HFFc6 (cell line): Measurements from ENCODE around the gene CCDC180. TPM values are rescaled to one million over a fixed set of nuclear protein-coding genes. Genes with fewer than 3 reads are reported as not detected.

ENCODE experiments used
- DNase-seq: peaks from one replicate; pipeline ENCODE4 v3.0.0-alpha.2; 2018
- H3K27ac Mint-ChIP-seq: 2 replicates; pipeline ENCODE4 v1.8.0; 2020; ENCODE audit warnings: mild to moderate bottlenecking, mixed read lengths
- H3K27me3 Mint-ChIP-seq: 2 replicates; pipeline ENCODE4 v1.8.0; 2021; ENCODE audit warnings: mild to moderate bottlenecking, moderate library complexity, mixed read lengths; ENCODE audit not compliant: insufficient read depth
- H3K36me3 Mint-ChIP-seq: 2 replicates; pipeline ENCODE4 v1.8.0; 2021; ENCODE audit warnings: low read depth, mixed read lengths
- H3K4me1 Mint-ChIP-seq: 2 replicates; pipeline ENCODE4 v1.8.0; 2020; ENCODE audit warnings: low read depth, mixed read lengths
- H3K4me3 Mint-ChIP-seq: 2 replicates; pipeline ENCODE4 v1.8.0; 2020; ENCODE audit warnings: mild to moderate bottlenecking, moderate library complexity, mixed read lengths
- H3K9me3 Mint-ChIP-seq: 2 replicates; pipeline ENCODE4 v1.8.0; 2020; ENCODE audit warnings: mild to moderate bottlenecking, mixed read lengths
- total RNA-seq, 6 experiments: library from RNA; stranded (reverse); fragmentation: NEBNext Ultra II Directional; extraction: Animal tissue kit (Norgen Biotek cat#: 25700); gene quantifications; 2 replicates in 1 of 6; 3 replicates in 5 of 6; pipeline ENCODE4 v1.2.3, GENCODE V29; 2021
- TF ChIP-seq, protein P1 (sequence below): fragments of 200-600 bp; sonication (generic); IDR thresholded peaks from 2 replicates; pipeline ENCODE4 v1.5.0; 2021; ENCODE audit warnings: antibody characterized with exemption, mild to moderate bottlenecking

The CCDC180 gene
- total RNA-seq, 6 experiments from 2014 or later: 0.71 to 1.8 (median 1.2) TPM

DNA sequence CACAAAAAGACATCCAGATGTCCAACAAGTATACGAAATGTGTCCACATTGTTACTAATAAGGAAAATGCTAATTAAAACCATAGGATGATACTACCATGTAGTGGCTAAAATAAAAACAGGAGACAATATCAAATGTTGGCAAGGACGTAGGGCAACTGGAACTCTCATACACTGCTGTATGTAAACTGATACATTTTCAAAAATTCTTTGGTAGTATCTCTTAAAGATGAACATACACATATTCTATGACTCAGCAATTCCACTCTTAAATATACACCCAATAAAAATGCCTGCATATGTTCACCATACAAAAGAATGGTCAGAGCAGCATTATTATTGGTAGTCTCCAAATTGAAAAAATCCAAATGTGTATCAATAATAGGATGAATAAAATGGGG lies 2.9 kb upstream of the CCDC180 start:
- H3K27ac Mint-ChIP-seq: no peak overlapping the region
- H3K4me3 Mint-ChIP-seq: no peak overlapping the region
- no peaks in the 10 kb centered on the region for H3K36me3 Mint-ChIP-seq
- DNase-seq: no peak
- H3K4me1 Mint-ChIP-seq: peaks cover 13% of the 10 kb centered on the region
- no peaks in the 10 kb centered on the region for H3K9me3 Mint-ChIP-seq
- H3K27me3 Mint-ChIP-seq: no peaks in the 10 kb centered on the region
- TF ChIP-seq, protein P1, sequence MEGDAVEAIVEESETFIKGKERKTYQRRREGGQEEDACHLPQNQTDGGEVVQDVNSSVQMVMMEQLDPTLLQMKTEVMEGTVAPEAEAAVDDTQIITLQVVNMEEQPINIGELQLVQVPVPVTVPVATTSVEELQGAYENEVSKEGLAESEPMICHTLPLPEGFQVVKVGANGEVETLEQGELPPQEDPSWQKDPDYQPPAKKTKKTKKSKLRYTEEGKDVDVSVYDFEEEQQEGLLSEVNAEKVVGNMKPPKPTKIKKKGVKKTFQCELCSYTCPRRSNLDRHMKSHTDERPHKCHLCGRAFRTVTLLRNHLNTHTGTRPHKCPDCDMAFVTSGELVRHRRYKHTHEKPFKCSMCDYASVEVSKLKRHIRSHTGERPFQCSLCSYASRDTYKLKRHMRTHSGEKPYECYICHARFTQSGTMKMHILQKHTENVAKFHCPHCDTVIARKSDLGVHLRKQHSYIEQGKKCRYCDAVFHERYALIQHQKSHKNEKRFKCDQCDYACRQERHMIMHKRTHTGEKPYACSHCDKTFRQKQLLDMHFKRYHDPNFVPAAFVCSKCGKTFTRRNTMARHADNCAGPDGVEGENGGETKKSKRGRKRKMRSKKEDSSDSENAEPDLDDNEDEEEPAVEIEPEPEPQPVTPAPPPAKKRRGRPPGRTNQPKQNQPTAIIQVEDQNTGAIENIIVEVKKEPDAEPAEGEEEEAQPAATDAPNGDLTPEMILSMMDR: no peak

DNA sequence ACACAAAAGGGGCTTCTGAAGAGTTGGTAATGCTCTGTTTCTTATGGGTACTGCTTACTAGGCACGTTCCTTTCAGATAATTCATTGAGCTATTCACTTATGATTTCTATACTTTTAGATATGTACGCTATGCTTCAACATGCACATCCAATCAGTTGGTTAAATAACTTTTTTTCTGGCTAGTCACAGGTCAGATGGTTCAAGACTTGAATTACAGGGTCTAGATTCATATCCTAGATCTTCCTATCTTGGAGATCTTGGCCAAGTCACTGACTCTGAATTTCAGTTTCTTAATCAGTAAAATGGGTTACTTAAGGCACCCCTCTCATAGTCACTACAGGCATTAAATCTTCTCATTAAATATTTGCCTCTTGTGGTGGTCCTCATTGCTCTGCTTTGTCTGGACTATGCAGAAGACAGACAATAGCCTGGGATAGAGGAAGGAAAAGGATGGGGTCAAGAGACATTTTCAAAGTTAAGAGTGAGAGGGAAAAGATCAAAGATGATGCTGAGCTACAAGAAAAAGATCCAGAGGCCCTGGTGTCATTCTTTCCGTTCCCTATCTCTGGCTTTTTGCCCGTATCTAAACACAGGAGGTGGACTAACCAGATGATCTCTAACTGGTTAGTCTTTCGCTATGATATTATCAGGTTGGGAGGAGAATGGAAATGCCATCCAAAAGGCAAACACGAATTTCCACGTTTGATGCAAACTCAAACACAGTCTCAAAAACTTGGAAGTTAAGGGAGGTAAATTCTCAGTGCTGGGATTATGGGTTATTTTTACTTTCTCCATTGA lies 1.8 kb upstream of the CCDC180 start:
- no peaks in the 10 kb centered on the region for H3K36me3 Mint-ChIP-seq
- no peaks in the 10 kb centered on the region for H3K9me3 Mint-ChIP-seq
- peaks cover 13% of the 10 kb centered on the region for H3K4me1 Mint-ChIP-seq
- DNase-seq: no peak
- TF ChIP-seq, protein P1: no peak
- no peaks in the 10 kb centered on the region for H3K27me3 Mint-ChIP-seq
- no peak overlapping the region for H3K27ac Mint-ChIP-seq
- no peak overlapping the region for H3K4me3 Mint-ChIP-seq

DNA sequence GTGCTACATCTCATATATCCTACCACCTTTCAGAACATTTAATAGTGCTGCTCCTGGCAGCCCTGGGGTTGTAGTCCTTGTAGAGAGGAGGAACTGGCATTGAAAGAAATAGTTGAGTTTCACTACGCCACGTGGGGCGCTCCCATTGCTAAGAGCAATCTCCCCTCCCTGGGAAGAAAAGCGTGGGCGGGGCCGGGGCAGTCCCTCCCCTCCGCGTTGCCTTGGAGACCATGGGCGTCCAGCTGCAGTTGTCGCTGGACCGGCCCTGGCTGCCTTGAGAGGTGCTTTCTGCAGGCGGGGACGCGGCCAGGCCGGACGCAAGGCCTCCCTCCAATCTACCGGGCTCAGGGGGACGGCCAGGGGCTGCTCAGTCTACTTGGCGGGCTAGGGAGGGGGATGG lies 368 bp upstream of the CCDC180 start:
- Mint-ChIP-seq H3K4me3 (peak overlapping the region; percentile 42; the same call in 1 of the 2 replicates), H3K27me3 (no peaks in the 10 kb centered on the region), H3K27ac (no peak overlapping the region), H3K4me1 (peaks cover 13% of the 10 kb centered on the region), H3K9me3 (no peaks in the 10 kb centered on the region), H3K36me3 (no peaks in the 10 kb centered on the region)
- peak; percentile 44 for DNase-seq
- TF ChIP-seq, protein P1: no peak

DNA sequence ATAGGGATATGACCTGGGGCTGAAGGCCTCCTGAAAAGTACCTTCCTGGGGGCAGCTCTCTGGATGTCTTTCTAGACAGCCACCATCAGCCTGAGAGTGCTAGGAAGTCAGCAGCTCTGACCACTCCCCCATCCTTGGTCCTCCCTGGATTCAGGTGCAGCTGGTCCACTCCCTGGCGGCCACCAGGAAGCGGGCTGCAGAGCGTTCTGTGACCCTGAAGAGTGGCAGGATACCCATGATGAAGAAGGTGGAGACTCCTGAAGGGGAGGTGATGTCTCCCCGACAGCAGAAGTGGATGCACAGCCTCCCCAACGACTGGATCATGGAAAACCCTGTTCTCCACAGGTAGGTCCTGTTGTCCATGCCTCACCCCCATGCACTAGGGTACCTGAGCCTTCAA lies 1.8 kb downstream of the CCDC180 start:
- no peaks in the 10 kb centered on the region; the same call in 1 of the 2 replicates for H3K27me3 Mint-ChIP-seq
- no peaks in the 10 kb centered on the region for H3K36me3 Mint-ChIP-seq
- peaks cover 13% of the 10 kb centered on the region for H3K4me1 Mint-ChIP-seq
- H3K4me3 Mint-ChIP-seq: no peak overlapping the region
- no peak overlapping the region for H3K27ac Mint-ChIP-seq
- DNase-seq: no peak
- TF ChIP-seq, protein P1: no peak
- no peaks in the 10 kb centered on the region for H3K9me3 Mint-ChIP-seq

DNA sequence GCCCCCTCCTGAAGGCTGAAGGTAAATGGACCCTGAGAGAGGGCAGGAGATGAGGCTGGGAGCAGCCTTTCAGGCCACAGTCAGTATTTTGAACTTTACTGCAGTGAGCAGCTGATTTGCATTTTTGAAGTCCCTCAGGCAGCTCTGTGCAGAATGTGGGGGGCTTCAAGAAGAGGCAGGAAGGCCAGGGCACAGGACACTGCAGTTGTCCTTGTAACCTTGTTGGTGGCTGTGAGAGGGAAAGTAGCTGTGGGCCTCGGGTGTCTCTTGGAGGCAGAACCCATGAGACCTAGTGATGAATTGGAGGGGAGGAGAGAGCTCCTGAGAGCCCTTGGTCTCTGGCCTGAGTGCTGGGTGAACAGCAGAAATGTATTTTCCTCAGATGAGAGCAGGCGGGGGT lies 2.6 kb downstream of the CCDC180 start:
- no peak overlapping the region for H3K27ac Mint-ChIP-seq
- H3K27me3 Mint-ChIP-seq: no peaks in the 10 kb centered on the region; the same call in 1 of the 2 replicates
- no peaks in the 10 kb centered on the region for H3K9me3 Mint-ChIP-seq
- TF ChIP-seq, protein P1: no peak
- no peak overlapping the region for H3K4me3 Mint-ChIP-seq
- H3K36me3 Mint-ChIP-seq: no peaks in the 10 kb centered on the region
- H3K4me1 Mint-ChIP-seq: peaks cover 13% of the 10 kb centered on the region
- DNase-seq: no peak
